Lower leg skin (tissue), 3 donors: ENCODE measurements around the gene PPP2CA.

Experiments
- CTCF ChIP-seq, 3 donors: fragments of 450-650 bp; IDR thresholded peaks; one replicate each; pipeline ENCODE4 v1.5.1; 2016; ENCODE audit warnings: antibody characterized with exemption in 3 of 3, mild to moderate bottlenecking in 3 of 3, moderate library complexity in 2 of 3
- POLR2A ChIP-seq, 2 donors: fragments of 450-650 bp; IDR thresholded peaks; one replicate each; pipeline ENCODE4 v1.6.1; 2016 to 2017; ENCODE audit warnings: antibody characterized with exemption in 2 of 2, mild to moderate bottlenecking in 1 of 2, moderate library complexity in 1 of 2

DNA sequence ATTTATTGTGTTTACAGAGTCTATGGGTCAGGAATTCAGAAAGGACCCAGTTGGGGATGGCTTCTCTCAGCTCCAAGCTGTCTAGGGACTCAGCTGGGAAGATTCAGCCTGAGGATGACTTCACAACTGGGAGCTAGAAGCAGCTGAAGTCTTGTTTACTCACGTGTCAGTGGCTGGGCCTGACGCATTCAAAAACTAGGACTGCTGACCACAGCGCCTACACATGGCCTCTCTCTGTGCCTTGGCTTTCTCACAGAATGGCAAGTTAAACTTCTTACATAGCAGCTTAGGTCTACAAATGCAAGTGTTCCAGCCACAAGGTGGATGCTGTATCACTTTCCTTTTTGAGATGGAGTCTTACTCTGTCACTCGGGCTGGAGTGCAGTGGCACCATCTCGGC is 16.3 kb upstream of the PPP2CA start:
- TF ChIP-seq CTCF (IDR thresholded peaks at IDR 0.05) (no peak), POLR2A (IDR thresholded peaks at IDR 0.05) (no peak)
